K562 (cell line): ENCODE data around the gene SPATA21. TPM values are rescaled to one million over a fixed set of nuclear protein-coding genes. Genes with fewer than 3 reads are reported as not detected.

Experiments used
- ATAC-seq: fragments of 200-7000 bp; cut with Tn5 transposase; 3 replicates; pipeline ENCODE4 v1.9.1; 2020; ENCODE audit warnings: moderate library complexity
- BruUV-seq: library from RNA; stranded (reverse); fragments of 400-500 nt; replicated peaks from 2 replicates; lab custom pipeline; 2021; lab: Mats Ljungman, UMichigan
- CTCF ChIA-PET: fragments of 300-600 bp; formaldehyde crosslinking; extraction: SDS; loops from one replicate; lab custom pipeline; 2021; ENCODE audit warnings: low intra/inter-chr PET ratio; lab: Yijun Ruan, JAX
- POLR2A ChIA-PET: fragments of 300-600, 350-650 bp; sonication (Branson Sonifier 250); formaldehyde crosslinking; extraction: SDS; loops from one replicate; lab custom pipeline; 2021; ENCODE audit warnings: antibody characterized with exemption, inconsistent platforms; lab: Yijun Ruan, JAX
- DNase-seq, 4 experiments: peaks; one replicate each; pipeline versions ENCODE4 v3.0.0 to v3.0.0-alpha.2; 2011 to 2018; ENCODE audit warnings: low spot score in 3 of 4, mixed read lengths in 3 of 4; ENCODE audit errors: extremely low read depth in 1 of 4
- FAIRE-seq: peaks from 2 replicates; lab custom pipeline; 2011; peaks lifted over from hg19 to GRCh38; lab: Jason Lieb, UNC
- H2AFZ ChIP-seq: 2 replicates; pipeline ENCODE4 v1.6.0; 2011; ENCODE audit warnings: low read depth, low read length, control low read depth, inconsistent platforms
- H3K27ac ChIP-seq: fragments of 200-600 bp; 3 replicates; pipeline ENCODE4 v1.8.0; 2011; ENCODE audit warnings: low read depth, mild to moderate bottlenecking, control low read depth, inconsistent platforms, low read length, moderate library complexity, mixed read lengths; ENCODE audit errors: extremely low read depth
- H3K27me3 ChIP-seq, 2 experiments: fragments of 300-600 bp in 1 of 2; 2 replicates in 1 of 2; 3 replicates in 1 of 2; pipeline versions ENCODE4 v1.6.0 to v1.8.0; 2011; ENCODE audit warnings: inconsistent platforms in 2 of 2, low read length in 2 of 2, mild to moderate bottlenecking in 1 of 2, mixed read lengths in 1 of 2, moderate library complexity in 1 of 2; ENCODE audit not compliant: control insufficient read depth in 2 of 2, insufficient read depth in 2 of 2
- H3K36me3 ChIP-seq: fragments of 300-600 bp; 3 replicates; pipeline ENCODE4 v1.8.0; 2011; ENCODE audit warnings: mild to moderate bottlenecking, low read length, inconsistent platforms; ENCODE audit not compliant: control insufficient read depth, insufficient read depth
- H3K4me1 ChIP-seq, 2 experiments: fragments of 200-600 bp in 1 of 2; replicated peaks in 1 of 2; 2 replicates in 1 of 2; 3 replicates in 1 of 2; pipeline versions ENCODE4 v1.5.1 to v1.8.0; 2011; ENCODE audit warnings: inconsistent platforms in 2 of 2, low read length in 2 of 2, mild to moderate bottlenecking in 1 of 2, mixed read lengths in 1 of 2, moderate library complexity in 1 of 2; ENCODE audit not compliant: control insufficient read depth in 2 of 2, insufficient read depth in 2 of 2
- H3K4me2 ChIP-seq: 2 replicates; pipeline ENCODE4 v1.6.1; 2011; ENCODE audit warnings: low read length, control low read depth, inconsistent platforms, mixed read lengths; ENCODE audit not compliant: insufficient read depth
- H3K4me3 ChIP-seq: fragments of 200-600 bp; sonication (generic), shearing (Covaris generic); 2 replicates; pipeline ENCODE4 v1.5.1; 2016; ENCODE audit warnings: control low read depth, inconsistent platforms
- H3K79me2 ChIP-seq: fragments of 200-600 bp; 3 replicates; pipeline ENCODE4 v1.8.0; 2011; ENCODE audit warnings: low read length, inconsistent platforms; ENCODE audit not compliant: control insufficient read depth, insufficient read depth
- H3K9ac ChIP-seq, 2 experiments: 2 replicates each; pipeline versions ENCODE4 v1.6.0 to v1.6.1; 2011; ENCODE audit warnings: low read depth in 2 of 2, low read length in 2 of 2, control low read depth in 1 of 2, inconsistent platforms in 1 of 2, mild to moderate bottlenecking in 1 of 2, mixed read lengths in 1 of 2; ENCODE audit not compliant: insufficient read depth in 1 of 2
- H3K9me1 ChIP-seq: one replicate; pipeline ENCODE4 v1.6.0; 2011; ENCODE audit warnings: inconsistent platforms, mild to moderate bottlenecking, low read length, moderate library complexity; ENCODE audit not compliant: control insufficient read depth, insufficient read depth
- H3K9me3 ChIP-seq: replicated peaks from 2 replicates; pipeline ENCODE4 v1.5.1; 2011; ENCODE audit warnings: low read depth, low read length, inconsistent platforms; ENCODE audit not compliant: control insufficient read depth, insufficient read depth
- H4K20me1 ChIP-seq: replicated peaks from 2 replicates; pipeline ENCODE4 v1.6.1; 2011; ENCODE audit warnings: low read length, inconsistent platforms, mixed read lengths; ENCODE audit not compliant: control insufficient read depth, insufficient read depth
- BCL6 ChIP-seq: fragments of 250-450 bp; sonication (Bioruptor Pico); IDR thresholded peaks from 2 replicates; pipeline ENCODE4 v1.4.0; 2020
- HMG20B ChIP-seq: fragments of 250-450 bp; sonication (Bioruptor Pico); IDR thresholded peaks from 2 replicates; pipeline ENCODE4 v1.5.0; 2021; ENCODE audit warnings: mild to moderate bottlenecking
- ZFX ChIP-seq: sonication (generic); formaldehyde crosslinking; IDR thresholded peaks from 2 replicates; pipeline ENCODE4 v1.8.0; 2022; ENCODE audit warnings: mild to moderate bottlenecking, missing genetic modification reagents, moderate library complexity
- ZNF146 ChIP-seq: IDR thresholded peaks from one replicate; pipeline ENCODE4 v1.6.1; 2018; ENCODE audit warnings: missing compliant biosample characterization; ENCODE audit not compliant: unreplicated experiment
- ZNF274 ChIP-seq: IDR thresholded peaks from 2 replicates; pipeline ENCODE4 v1.6.1; 2011; ENCODE audit warnings: low read depth, mild to moderate bottlenecking, low read length, moderate library complexity, borderline replicate concordance
- WGBS: fragments of 100-300 bp; shearing (Covaris generic); methylation state at CpG from one replicate; pipeline ENCODE4 v1.1.6; 2016; ENCODE audit warnings: low coverage, mixed read lengths; ENCODE audit not compliant: insufficient coverage; ENCODE audit errors: missing lambda C conversion rate; 5-methylcytosine and 5-hydroxymethylcytosine counted together
- in situ Hi-C: fragments of 300-500 bp; cut with MboI; formaldehyde crosslinking; loops from 4 replicates; pipeline ENCODE4 v1.15.0; 2018; ENCODE audit warnings: inconsistent platforms, mixed read lengths
- intact Hi-C: fragments of 100-400 bp; cut with micrococcal nuclease; formaldehyde crosslinking; loops from 2 replicates; pipeline ENCODE4 v1.14.2; 2022
- polyA plus RNA-seq, 8 experiments: library from polyadenylated mRNA; depleted of rRNA in 4 of 8; stranded (reverse) in 5 of 8; unstranded in 3 of 8; fragments of >200 nt; fragmentation: Nextera tagmentation in 2 of 8; fragmentation: Illumina TruSeq in 1 of 8; extraction: Ambion mirVana in 2 of 8; extraction: Trizol in 1 of 8; gene quantifications; 2 replicates each; pipeline versions ENCODE4 v1.2.1 to v1.2.3, GENCODE V29; 2011 to 2014; ENCODE audit warnings: inconsistent platforms in 1 of 8, missing spikeins in 1 of 8
- total RNA-seq, 7 experiments: library from RNA; depleted of rRNA in 6 of 7; stranded (reverse); fragments of >200 nt in 6 of 7; fragmentation: Illumina TruSeq in 2 of 7; extraction: Trizol in 2 of 7; gene quantifications; 2 replicates each; pipeline versions ENCODE4 v1.2.1 to v1.2.3, GENCODE V29; 2011 to 2021; ENCODE audit warnings: low replicate concordance in 1 of 7
- TF ChIP-seq, protein P1 (sequence below), 2 experiments: fragments of 200-800 bp in 1 of 2; sonication (Bioruptor generic) in 1 of 2; sonication (generic) in 1 of 2; formaldehyde crosslinking in 1 of 2; IDR thresholded peaks in 1 of 2; conservative IDR thresholded peaks in 1 of 2; 2 replicates each; pipeline versions ENCODE4 v1.5.0 to v1.6.1; 2016 to 2020; ENCODE audit warnings: missing compliant biosample characterization in 1 of 2, missing genetic modification characterization in 1 of 2, missing genetic modification reagents in 1 of 2
- TF ChIP-seq, protein P2 (sequence below), 3 experiments: IDR thresholded peaks in 2 of 3; conservative IDR thresholded peaks in 1 of 3; 2 replicates each; pipeline ENCODE4 v1.5.1; 2011 to 2012; ENCODE audit warnings: low read length in 3 of 3, mild to moderate bottlenecking in 3 of 3, control low read depth in 2 of 3, improper control_type of control experiment in 1 of 3, inconsistent platforms in 1 of 3, low read depth in 1 of 3, mixed read lengths in 1 of 3, moderate library complexity in 1 of 3; ENCODE audit not compliant: insufficient read depth in 2 of 3
- TF ChIP-seq, protein P3 (sequence below), 2 experiments: IDR thresholded peaks in 1 of 2; conservative IDR thresholded peaks in 1 of 2; 2 replicates each; pipeline ENCODE4 v1.6.1; 2016; ENCODE audit warnings: low read depth in 2 of 2, mild to moderate bottlenecking in 1 of 2, missing compliant biosample characterization in 1 of 2, missing genetic modification characterization in 1 of 2, moderate library complexity in 1 of 2
- TF ChIP-seq, protein P4 (sequence below): fragments of 450-650 bp; IDR thresholded peaks from 2 replicates; pipeline ENCODE4 v1.6.1; 2016

The SPATA21 gene
- total and polyA plus RNA-seq, 9 of the 15 experiments (the other 6 are each of a cell fraction or from before 2014, with no cell fraction given) = 0.10 to 0.36 (median 0.13) TPM; not detected in 3

DNA sequence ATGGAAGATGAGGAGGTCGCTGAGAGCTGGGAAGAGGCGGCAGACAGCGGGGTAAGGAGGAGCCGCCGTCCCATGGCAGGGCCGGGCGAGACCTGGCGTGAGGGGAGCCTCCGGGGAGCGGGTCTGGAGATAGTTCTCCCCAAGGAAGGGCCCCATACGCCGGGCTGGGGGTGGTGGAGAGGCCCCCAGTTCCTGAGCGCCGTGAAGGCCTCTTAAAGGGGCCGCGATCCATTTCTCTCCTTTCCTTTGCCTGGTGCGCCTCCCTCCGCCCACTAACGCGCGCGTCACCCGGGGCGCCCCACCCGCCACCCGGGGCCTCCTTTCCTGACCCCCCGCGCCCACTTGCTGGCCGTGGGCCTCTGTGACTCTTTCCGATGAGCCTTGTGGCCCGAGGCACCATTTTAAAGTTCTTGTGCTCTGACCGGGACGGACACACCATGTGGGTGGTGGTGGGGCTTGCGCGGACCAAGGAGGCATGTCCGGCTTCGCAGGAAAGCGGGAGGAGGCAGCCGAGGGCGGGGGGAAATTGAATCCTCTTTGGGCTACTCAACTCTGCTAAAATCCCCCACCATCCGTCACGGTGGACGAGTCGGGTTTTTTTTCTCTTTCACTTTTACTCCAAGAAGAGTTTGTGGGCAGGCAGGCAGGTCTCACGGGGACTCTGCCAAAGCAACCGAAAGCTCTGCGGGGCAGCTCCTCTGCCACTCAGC is 69.8 kb downstream of the SPATA21 start (continued):
- TF ChIP-seq, protein P1, sequence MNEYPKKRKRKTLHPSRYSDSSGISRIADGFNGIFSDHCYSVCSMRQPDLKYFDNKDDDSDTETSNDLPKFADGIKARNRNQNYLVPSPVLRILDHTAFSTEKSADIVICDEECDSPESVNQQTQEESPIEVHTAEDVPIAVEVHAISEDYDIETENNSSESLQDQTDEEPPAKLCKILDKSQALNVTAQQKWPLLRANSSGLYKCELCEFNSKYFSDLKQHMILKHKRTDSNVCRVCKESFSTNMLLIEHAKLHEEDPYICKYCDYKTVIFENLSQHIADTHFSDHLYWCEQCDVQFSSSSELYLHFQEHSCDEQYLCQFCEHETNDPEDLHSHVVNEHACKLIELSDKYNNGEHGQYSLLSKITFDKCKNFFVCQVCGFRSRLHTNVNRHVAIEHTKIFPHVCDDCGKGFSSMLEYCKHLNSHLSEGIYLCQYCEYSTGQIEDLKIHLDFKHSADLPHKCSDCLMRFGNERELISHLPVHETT (CRISPR knock-in tag; conservative IDR thresholded peaks at IDR 0.05 in 1 of 2, IDR thresholded peaks at IDR 0.05 in 1 of 2) = no peak; a peak in 1 of 4 replicates
- no peak for TF ChIP-seq HMG20B (CRISPR knock-in tag)
- TF ChIP-seq, all 486 proteins: peak for 126

DNA sequence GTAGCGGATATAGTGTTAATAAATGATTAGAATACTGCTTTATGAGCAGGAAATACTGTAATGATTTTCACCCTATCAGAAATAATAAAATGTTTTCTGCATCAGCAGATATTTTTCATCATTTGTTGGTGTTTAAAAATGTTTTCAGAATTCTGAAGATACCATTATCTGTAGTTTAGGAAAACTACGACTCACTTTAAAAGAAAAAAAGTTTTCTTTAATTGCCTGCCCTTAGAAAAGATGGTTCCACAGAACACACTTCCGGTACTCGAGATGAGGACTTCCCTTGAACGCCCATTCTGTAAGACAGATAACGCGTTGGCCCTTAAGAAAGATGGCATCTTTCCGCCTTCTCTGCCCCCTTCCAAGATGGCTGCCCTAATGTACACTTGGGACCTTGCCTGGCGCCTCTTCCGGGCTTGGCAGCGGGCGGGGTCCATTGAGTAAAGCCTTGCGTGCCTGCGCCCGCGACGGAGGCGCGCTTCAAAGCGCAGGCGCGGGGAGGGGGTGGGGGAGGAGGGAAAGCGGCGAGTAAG is 70.4 kb downstream of the SPATA21 start, which contains the start of gene SZRD1:
Gene SZRD1 (plus strand): TSS at position 521 of the 536 bp plus-strand sequence. CDS start 16 bp downstream, outside the sequence.
- Histone ChIP-seq H3K79me2 (peaks cover 47% of the 10 kb centered on the region), H3K27ac (peak within 1 kb of the TSS; percentile 94), H3K4me2 (peak within 1 kb of the TSS; percentile 83), H3K36me3 (peaks cover 6% of the 10 kb centered on the region; the same call in 2 of the 3 replicates), H3K4me1 (peaks cover 7 to 14% of the 10 kb centered on the region in 2 experiments; a peak in 3 of 5 replicates), H3K9me1 (no peaks in the 10 kb centered on the region), H3K27me3 (no peaks in the 10 kb centered on the region), H2AFZ (peak within 1 kb of the TSS; percentile 99), H3K9ac (peak within 1 kb of the TSS; percentile 88 to 95), H3K4me3 (peak within 1 kb of the TSS; percentile 87), H3K9me3 (no peaks in the 10 kb centered on the region), H4K20me1 (peaks cover 26% of the 10 kb centered on the region)
- peak; percentile 98 for FAIRE-seq
- in situ Hi-C loops = no loop called here
- peak; percentile 92 for ATAC-seq
- 0% methylated on average over 20 of the region's 24 CpGs for WGBS
- POLR2A ChIA-PET = interaction anchor here (0.8 to 3.1 kb wide), 4 partner anchors 11 to 25 kb away, joined by 3 to 18 read pairs (median 6); partner anchors contain the start of gene FBXO42
- peak; percentile 94 to 100 (median 96) for DNase-seq
- BruUV-seq = no TSS peak
- intact Hi-C loops = loop anchor here (1.0 to 5.0 kb wide), 3 partner anchors 74 to 284 kb away; partner anchors contain the start of gene NECAP2
- CTCF ChIA-PET = interaction anchor here (0.5 kb wide), 1 partner anchor 11 kb away, joined by 4 read pairs; no protein-coding TSS in a partner anchor
- TF ChIP-seq BCL6 (0 out of 2 replicates have a peak, but pooled peaks have one; percentile 65), ZFX (CRISPR knock-in tag) (no peak), ZNF274 (no peak), ZNF146 (no peak)
- TF ChIP-seq, protein P2, sequence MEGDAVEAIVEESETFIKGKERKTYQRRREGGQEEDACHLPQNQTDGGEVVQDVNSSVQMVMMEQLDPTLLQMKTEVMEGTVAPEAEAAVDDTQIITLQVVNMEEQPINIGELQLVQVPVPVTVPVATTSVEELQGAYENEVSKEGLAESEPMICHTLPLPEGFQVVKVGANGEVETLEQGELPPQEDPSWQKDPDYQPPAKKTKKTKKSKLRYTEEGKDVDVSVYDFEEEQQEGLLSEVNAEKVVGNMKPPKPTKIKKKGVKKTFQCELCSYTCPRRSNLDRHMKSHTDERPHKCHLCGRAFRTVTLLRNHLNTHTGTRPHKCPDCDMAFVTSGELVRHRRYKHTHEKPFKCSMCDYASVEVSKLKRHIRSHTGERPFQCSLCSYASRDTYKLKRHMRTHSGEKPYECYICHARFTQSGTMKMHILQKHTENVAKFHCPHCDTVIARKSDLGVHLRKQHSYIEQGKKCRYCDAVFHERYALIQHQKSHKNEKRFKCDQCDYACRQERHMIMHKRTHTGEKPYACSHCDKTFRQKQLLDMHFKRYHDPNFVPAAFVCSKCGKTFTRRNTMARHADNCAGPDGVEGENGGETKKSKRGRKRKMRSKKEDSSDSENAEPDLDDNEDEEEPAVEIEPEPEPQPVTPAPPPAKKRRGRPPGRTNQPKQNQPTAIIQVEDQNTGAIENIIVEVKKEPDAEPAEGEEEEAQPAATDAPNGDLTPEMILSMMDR (IDR thresholded peaks at IDR 0.05 in 2 of 3, conservative IDR thresholded peaks at IDR 0.05 in 1 of 3; ENCODE audit: insufficient read depth in 2 of 3, low read depth in 1 of 3, low read length in 3 of 3) = no peak
- TF ChIP-seq, protein P3, sequence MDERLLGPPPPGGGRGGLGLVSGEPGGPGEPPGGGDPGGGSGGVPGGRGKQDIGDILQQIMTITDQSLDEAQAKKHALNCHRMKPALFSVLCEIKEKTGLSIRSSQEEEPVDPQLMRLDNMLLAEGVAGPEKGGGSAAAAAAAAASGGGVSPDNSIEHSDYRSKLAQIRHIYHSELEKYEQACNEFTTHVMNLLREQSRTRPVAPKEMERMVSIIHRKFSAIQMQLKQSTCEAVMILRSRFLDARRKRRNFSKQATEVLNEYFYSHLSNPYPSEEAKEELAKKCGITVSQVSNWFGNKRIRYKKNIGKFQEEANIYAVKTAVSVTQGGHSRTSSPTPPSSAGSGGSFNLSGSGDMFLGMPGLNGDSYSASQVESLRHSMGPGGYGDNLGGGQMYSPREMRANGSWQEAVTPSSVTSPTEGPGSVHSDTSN (CRISPR knock-in tag; IDR thresholded peaks at IDR 0.05; ENCODE audit: low read depth) = no peak
- TF ChIP-seq, protein P3 (tag; conservative IDR thresholded peaks at IDR 0.05; ENCODE audit: low read depth) = no peak
- TF ChIP-seq, protein P4, sequence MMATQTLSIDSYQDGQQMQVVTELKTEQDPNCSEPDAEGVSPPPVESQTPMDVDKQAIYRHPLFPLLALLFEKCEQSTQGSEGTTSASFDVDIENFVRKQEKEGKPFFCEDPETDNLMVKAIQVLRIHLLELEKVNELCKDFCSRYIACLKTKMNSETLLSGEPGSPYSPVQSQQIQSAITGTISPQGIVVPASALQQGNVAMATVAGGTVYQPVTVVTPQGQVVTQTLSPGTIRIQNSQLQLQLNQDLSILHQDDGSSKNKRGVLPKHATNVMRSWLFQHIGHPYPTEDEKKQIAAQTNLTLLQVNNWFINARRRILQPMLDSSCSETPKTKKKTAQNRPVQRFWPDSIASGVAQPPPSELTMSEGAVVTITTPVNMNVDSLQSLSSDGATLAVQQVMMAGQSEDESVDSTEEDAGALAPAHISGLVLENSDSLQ = peak; percentile 66
